Thyroid gland (tissue), 4 donors: ENCODE data around the gene SIL1. TPM values are rescaled to one million over a fixed set of nuclear protein-coding genes. Genes with fewer than 3 reads are reported as not detected.

ENCODE experiments used
- DNase-seq, 2 donors: peaks; one replicate each; pipeline ENCODE4 v3.0.0-alpha.2; 2019
- H3K27ac ChIP-seq, 3 donors: fragments of 200-600 bp; sonication (generic); 1 replicate in 2 of 3; 2 replicates in 1 of 3; pipeline ENCODE4 v1.5.1; 2016 to 2019; ENCODE audit warnings: mild to moderate bottlenecking in 1 of 3, moderate library complexity in 1 of 3
- H3K27me3 ChIP-seq: fragments of 200-600 bp; sonication (generic); one replicate; pipeline ENCODE4 v1.5.1; 2019
- H3K36me3 ChIP-seq, 2 donors: fragments of 200-600 bp; sonication (generic); one replicate each; pipeline ENCODE4 v1.5.1; 2016 to 2019
- H3K4me1 ChIP-seq, 2 donors: fragments of 200-600 bp; sonication (generic); one replicate each; pipeline ENCODE4 v1.5.1; 2017 to 2019
- H3K4me3 ChIP-seq, 3 donors: fragments of 200-600 bp; sonication (generic); replicated peaks in 1 of 3; 1 replicate in 2 of 3; 2 replicates in 1 of 3; pipeline ENCODE4 v1.5.1; 2016; ENCODE audit warnings: mild to moderate bottlenecking in 1 of 3
- H3K9me3 ChIP-seq: fragments of 200-600 bp; sonication (generic); one replicate; pipeline ENCODE4 v1.5.1; 2017
- CTCF ChIP-seq, 6 experiments: fragments of 200-600 bp in 3 of 6; fragments of 450-650 bp in 3 of 6; sonication (generic) in 3 of 6; IDR thresholded peaks; one replicate each; pipeline ENCODE4 v1.5.1; 2016 to 2019; ENCODE audit warnings: antibody characterized with exemption in 6 of 6, mild to moderate bottlenecking in 2 of 6, inconsistent platforms in 1 of 6, moderate library complexity in 1 of 6
- POLR2A ChIP-seq, 2 donors: fragments of 450-650 bp; IDR thresholded peaks; one replicate each; pipeline ENCODE4 v1.6.1; 2017; ENCODE audit warnings: antibody characterized with exemption in 2 of 2, mild to moderate bottlenecking in 2 of 2, moderate library complexity in 1 of 2
- WGBS, 2 donors: methylation state at CpG; one replicate each; pipeline ENCODE4 v1.1.5; 2017; 5-methylcytosine and 5-hydroxymethylcytosine counted together
- intact Hi-C: fragments of 100-400 bp; cut with DNase I; formaldehyde crosslinking; loops from one replicate; pipeline ENCODE4 v1.15.1; 2023
- total RNA-seq, 4 donors: library from RNA; depleted of rRNA; stranded (reverse); fragments of >200 nt; gene quantifications; one replicate each; pipeline ENCODE4 v1.2.3, GENCODE V29; 2016

SIL1 gene
- total RNA-seq, 4 donors from 2014 or later, result 57.5 to 103 (median 81.7) TPM

GRCh38 chr5:139068060-139068459 lies 130.1 kb downstream of the SIL1 start:
- Histone ChIP-seq H3K27ac (no peak overlapping the region), H3K4me3 (no peak overlapping the region), H3K36me3 (no peaks in the 10 kb centered on the region), H3K9me3 (no peaks in the 10 kb centered on the region), H3K4me1 (peaks cover 41 to 52% of the 10 kb centered on the region in 2 donors), H3K27me3 (no peaks in the 10 kb centered on the region)
- TF ChIP-seq CTCF (IDR thresholded peaks at IDR 0.05) (no peak), POLR2A (IDR thresholded peaks at IDR 0.05) (no peak)
- intact Hi-C loops, result no loop called here
- DNase-seq, result no peak
- WGBS, 2 donors, result 92 to 98% methylated on average over 2 of the region's 2 CpGs

- peak overlapping the region; percentile 58 to 80 (median 72) for H3K27ac ChIP-seq
- H3K4me3 ChIP-seq, result no peak overlapping the region
- intact Hi-C loops, result no loop called here
- H3K27me3 ChIP-seq, result no peaks in the 10 kb centered on the region
- DNase-seq, result peak; percentile 90 to 91
- H3K36me3 ChIP-seq, result no peaks in the 10 kb centered on the region
- no peak for TF ChIP-seq CTCF (IDR thresholded peaks at IDR 0.05)
- TF ChIP-seq POLR2A (IDR thresholded peaks at IDR 0.05), result peak in 1 of 2 donors; percentile 34
- peaks cover 68 to 79% of the 10 kb centered on the region in 2 donors for H3K4me1 ChIP-seq
- no peaks in the 10 kb centered on the region for H3K9me3 ChIP-seq
These were observed 132.9 kb downstream of the SIL1 start for GRCh38 chr5:139065306-139065705.

GRCh38 chr5:139064613-139065012 lies 133.6 kb downstream of the SIL1 start:
- H3K27me3 ChIP-seq, result no peaks in the 10 kb centered on the region
- TF ChIP-seq CTCF (IDR thresholded peaks at IDR 0.05), result no peak
- no peak for TF ChIP-seq POLR2A (IDR thresholded peaks at IDR 0.05)
- H3K27ac ChIP-seq, result peak overlapping the region; percentile 58 to 80 (median 72)
- H3K36me3 ChIP-seq, result no peaks in the 10 kb centered on the region
- DNase-seq, result peak; percentile 49 to 55
- H3K9me3 ChIP-seq, result no peaks in the 10 kb centered on the region
- intact Hi-C loops, result no loop called here
- peaks cover 68 to 85% of the 10 kb centered on the region in 2 donors for H3K4me1 ChIP-seq
- no peak overlapping the region for H3K4me3 ChIP-seq
- WGBS, 2 donors, result 34 to 37% methylated on average over 2 of the region's 2 CpGs

- TF ChIP-seq CTCF (IDR thresholded peaks at IDR 0.05) (no peak), POLR2A (IDR thresholded peaks at IDR 0.05) (no peak)
- intact Hi-C loops, result no loop called here
These were observed 134.5 kb downstream of the SIL1 start for GRCh38 chr5:139063664-139064054.

GRCh38 chr5:139062910-139063663 lies 135.1 kb downstream of the SIL1 start:
- intact Hi-C loops, result no loop called here
- 97% methylated on average over 1 of the region's 1 CpG for WGBS, 2 donors
- peak overlapping the region; percentile 4 to 80 (median 72) for H3K27ac ChIP-seq
- H3K9me3 ChIP-seq, result no peaks in the 10 kb centered on the region
- H3K4me1 ChIP-seq, result peaks cover 72 to 76% of the 10 kb centered on the region in 2 donors
- no peaks in the 10 kb centered on the region for H3K27me3 ChIP-seq
- TF ChIP-seq POLR2A (IDR thresholded peaks at IDR 0.05) (no peak), CTCF (IDR thresholded peaks at IDR 0.05) (no peak)
- H3K36me3 ChIP-seq, result no peaks in the 10 kb centered on the region
- H3K4me3 ChIP-seq, result no peak overlapping the region
- no peak for DNase-seq

More at GRCh38 chr5:139063664-139064054, 134.5 kb downstream of the SIL1 start:
- Histone ChIP-seq H3K4me1 (peaks cover 72 to 81% of the 10 kb centered on the region in 2 donors), H3K9me3 (no peaks in the 10 kb centered on the region), H3K4me3 (no peak overlapping the region), H3K36me3 (no peaks in the 10 kb centered on the region), H3K27me3 (no peaks in the 10 kb centered on the region), H3K27ac (peak overlapping the region; percentile 4 to 80 (median 72))
- no peak for DNase-seq
- WGBS, 2 donors, result 87 to 100% methylated on average over 1 of the region's 1 CpG
